GM03348 (cell line): Measurements from ENCODE around the gene MRAS.
"Not testable (repeated sequence)": the region's sequence is repeated elsewhere in the genome, so short reads cannot be mapped to it uniquely, and the experiment has no call there.

Experiments used
- DNase-seq: peaks from one replicate; pipeline ENCODE4 v3.0.0; 2012; ENCODE audit warnings: low spot score

The MRAS gene

GRCh38 chr3:138445236-138445635, 96.9 kb downstream of the MRAS start:
- no peak for DNase-seq

- no peak for DNase-seq
These were observed 97.3 kb downstream of the MRAS start for GRCh38 chr3:138445654-138446053.

GRCh38 chr3:138448631-138449030, 100.3 kb downstream of the MRAS start:
- peak; percentile 34 for DNase-seq

- DNase-seq = no peak
These were observed 101.1 kb downstream of the MRAS start for GRCh38 chr3:138449490-138449889.

- no peak for DNase-seq
These were observed 101.8 kb downstream of the MRAS start for GRCh38 chr3:138450181-138450580.

GRCh38 chr3:138450704-138451424, 102.5 kb downstream of the MRAS start:
- no peak for DNase-seq

GRCh38 chr3:138451595-138452162, 103.3 kb downstream of the MRAS start:
- DNase-seq = no peak

- DNase-seq = no peak
These were observed 104.1 kb downstream of the MRAS start for GRCh38 chr3:138452436-138452835.

GRCh38 chr3:138453940-138454339, 105.6 kb downstream of the MRAS start:
- DNase-seq = not testable (repeated sequence)
